ENCODE results near the gene CDC25B. TPM values are rescaled to one million over a fixed set of nuclear protein-coding genes. Genes with fewer than 3 reads are reported as not detected.
A peak's percentile ranks its signal among the peaks of the same experiment; 100 is the strongest.
"Not testable (repeated sequence)": the region's sequence is repeated elsewhere in the genome, so short reads cannot be mapped to it uniquely, and the experiment has no call there.

The CDC25B gene
- total RNA-seq, 1 donor from 2014 or later: 46.5 TPM

DNA sequence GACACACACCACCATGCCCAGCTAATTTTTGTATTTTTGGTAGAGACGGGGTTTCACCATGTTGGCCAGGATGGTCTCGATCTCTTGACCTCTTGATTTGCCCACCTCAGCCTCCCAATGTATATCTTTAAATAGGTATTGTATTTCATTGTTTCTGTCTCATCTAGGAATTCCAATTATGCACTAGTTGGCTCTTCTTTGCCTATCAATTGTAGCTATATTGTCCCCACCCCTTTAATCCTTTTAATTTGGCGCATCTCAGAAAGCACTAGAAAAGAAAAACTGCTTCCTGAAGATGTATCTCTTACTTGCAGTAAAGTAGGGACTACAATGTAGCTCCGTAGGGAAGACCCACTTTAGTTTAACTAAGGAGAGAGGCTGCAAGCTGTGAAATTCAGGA lies 40.0 kb downstream of the CDC25B start:
- Mint-ChIP-seq H3K9me3 (no peaks in the 10 kb centered on the region), H3K27ac (ENCODE audit: unreplicated experiment) (no peak overlapping the region), H3K36me3 (ENCODE audit: low read depth) (peaks cover 3% of the 10 kb centered on the region), H3K4me1 (no peaks in the 10 kb centered on the region), H3K27me3 (ENCODE audit: low read depth) (no peaks in the 10 kb centered on the region), H3K4me3 (no peak overlapping the region)
- DNase-seq (ENCODE audit: low read depth, low spot score): no peak
- TF ChIP-seq, protein P1, sequence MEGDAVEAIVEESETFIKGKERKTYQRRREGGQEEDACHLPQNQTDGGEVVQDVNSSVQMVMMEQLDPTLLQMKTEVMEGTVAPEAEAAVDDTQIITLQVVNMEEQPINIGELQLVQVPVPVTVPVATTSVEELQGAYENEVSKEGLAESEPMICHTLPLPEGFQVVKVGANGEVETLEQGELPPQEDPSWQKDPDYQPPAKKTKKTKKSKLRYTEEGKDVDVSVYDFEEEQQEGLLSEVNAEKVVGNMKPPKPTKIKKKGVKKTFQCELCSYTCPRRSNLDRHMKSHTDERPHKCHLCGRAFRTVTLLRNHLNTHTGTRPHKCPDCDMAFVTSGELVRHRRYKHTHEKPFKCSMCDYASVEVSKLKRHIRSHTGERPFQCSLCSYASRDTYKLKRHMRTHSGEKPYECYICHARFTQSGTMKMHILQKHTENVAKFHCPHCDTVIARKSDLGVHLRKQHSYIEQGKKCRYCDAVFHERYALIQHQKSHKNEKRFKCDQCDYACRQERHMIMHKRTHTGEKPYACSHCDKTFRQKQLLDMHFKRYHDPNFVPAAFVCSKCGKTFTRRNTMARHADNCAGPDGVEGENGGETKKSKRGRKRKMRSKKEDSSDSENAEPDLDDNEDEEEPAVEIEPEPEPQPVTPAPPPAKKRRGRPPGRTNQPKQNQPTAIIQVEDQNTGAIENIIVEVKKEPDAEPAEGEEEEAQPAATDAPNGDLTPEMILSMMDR (conservative IDR thresholded peaks at IDR 0.05): no peak

GRCh38 chr20:3839328-3839727 lies 43.2 kb downstream of the CDC25B start:
- Mint-ChIP-seq H3K4me1 (peaks cover 4% of the 10 kb centered on the region), H3K9me3 (no peaks in the 10 kb centered on the region), H3K36me3 (ENCODE audit: low read depth) (peaks cover 3% of the 10 kb centered on the region), H3K27ac (ENCODE audit: unreplicated experiment) (no peak overlapping the region), H3K27me3 (ENCODE audit: low read depth) (no peaks in the 10 kb centered on the region), H3K4me3 (no peak overlapping the region)
- TF ChIP-seq, protein P1 (conservative IDR thresholded peaks at IDR 0.05): no peak
- DNase-seq (ENCODE audit: low read depth, low spot score): no peak

- H3K4me3 Mint-ChIP-seq; H3K4me1 Mint-ChIP-seq; H3K27me3 Mint-ChIP-seq (ENCODE audit: low read depth); DNase-seq (ENCODE audit: low read depth, low spot score); H3K27ac Mint-ChIP-seq (ENCODE audit: unreplicated experiment); H3K9me3 Mint-ChIP-seq; H3K36me3 Mint-ChIP-seq (ENCODE audit: low read depth): not testable (repeated sequence)
These were observed 44.1 kb downstream of the CDC25B start for GRCh38 chr20:3840201-3840600.

DNA sequence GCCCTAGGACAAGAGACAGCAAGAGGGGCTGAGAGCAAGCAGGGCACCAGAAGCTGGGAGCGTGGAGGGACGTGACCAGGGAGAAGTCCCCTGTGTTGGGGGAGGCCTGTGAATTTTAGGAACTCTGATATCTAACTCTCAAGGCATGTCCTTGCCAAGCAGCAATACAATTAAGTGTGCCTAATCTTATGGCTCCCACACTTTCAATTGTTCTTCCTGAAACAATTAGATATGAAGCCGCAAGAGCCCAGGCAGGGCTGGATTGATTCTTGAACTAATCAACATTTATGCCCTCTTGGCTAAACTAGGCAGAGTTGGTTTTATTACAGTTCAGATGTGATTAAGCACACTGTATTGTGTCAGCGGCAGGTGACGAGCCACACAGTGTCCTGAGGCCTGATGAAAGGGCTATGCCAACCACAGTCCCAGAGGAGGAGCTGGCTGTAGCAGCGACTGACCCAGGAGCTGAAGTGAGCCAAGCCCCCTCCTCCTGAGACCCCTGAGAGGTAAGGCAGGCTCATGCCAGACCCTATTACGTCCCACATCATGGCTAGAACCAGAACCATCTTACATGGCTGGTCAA lies 46.3 kb downstream of the CDC25B start:
- Mint-ChIP-seq H3K4me1 (peaks cover 11% of the 10 kb centered on the region), H3K27ac (ENCODE audit: unreplicated experiment) (peak overlapping the region; percentile 67), H3K9me3 (no peaks in the 10 kb centered on the region), H3K36me3 (ENCODE audit: low read depth) (no peaks in the 10 kb centered on the region), H3K4me3 (peak overlapping the region; percentile 59), H3K27me3 (ENCODE audit: low read depth) (no peaks in the 10 kb centered on the region)
- no peak for DNase-seq (ENCODE audit: low read depth, low spot score)
- TF ChIP-seq, protein P1 (conservative IDR thresholded peaks at IDR 0.05): no peak

DNA sequence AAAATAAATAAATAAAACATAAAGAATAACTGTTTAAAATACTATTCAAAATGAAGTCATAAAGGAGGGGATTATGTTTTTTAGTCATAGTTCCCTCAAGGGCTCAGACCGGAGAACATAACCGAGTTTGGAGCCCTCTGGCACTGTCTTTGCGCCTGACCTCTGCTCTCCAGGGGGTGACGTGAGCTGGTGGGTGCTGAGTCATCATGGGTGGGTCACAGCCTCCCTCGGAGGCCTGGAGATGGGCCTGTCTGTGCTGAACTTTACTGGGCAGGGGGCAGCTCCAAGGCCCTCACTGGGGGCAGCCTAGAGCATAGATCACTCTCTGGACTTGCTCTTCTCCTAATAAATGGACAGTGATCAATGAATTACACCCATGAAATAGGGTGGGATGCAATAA lies 47.4 kb downstream of the CDC25B start:
- Mint-ChIP-seq H3K4me3 (peak overlapping the region; percentile 61), H3K9me3 (no peaks in the 10 kb centered on the region), H3K27ac (ENCODE audit: unreplicated experiment) (peak overlapping the region; percentile 96), H3K27me3 (ENCODE audit: low read depth) (no peaks in the 10 kb centered on the region), H3K4me1 (peaks cover 15% of the 10 kb centered on the region), H3K36me3 (ENCODE audit: low read depth) (no peaks in the 10 kb centered on the region)
- TF ChIP-seq, protein P1 (conservative IDR thresholded peaks at IDR 0.05): no peak
- no peak for DNase-seq (ENCODE audit: low read depth, low spot score)

- H3K36me3 Mint-ChIP-seq (ENCODE audit: low read depth); H3K9me3 Mint-ChIP-seq; H3K27ac Mint-ChIP-seq (ENCODE audit: unreplicated experiment); DNase-seq (ENCODE audit: low read depth, low spot score); H3K27me3 Mint-ChIP-seq (ENCODE audit: low read depth): not testable (repeated sequence)
- H3K4me1 Mint-ChIP-seq: peaks cover 21% of the 10 kb centered on the region
- peak overlapping the region; percentile 19 for H3K4me3 Mint-ChIP-seq
These were observed 48.0 kb downstream of the CDC25B start for GRCh38 chr20:3843990-3844619.
